ACHN (cell line): ENCODE measurements around the gene SHC3.
"Not testable (repeated sequence)": the region's sequence is repeated elsewhere in the genome, so short reads cannot be mapped to it uniquely, and the experiment has no call there.

Source experiments
- DNase-seq: peaks from one replicate; pipeline ENCODE4 v3.0.0-alpha.2; 2015
- in situ Hi-C: cut with HindIII; loops from 2 replicates; pipeline ENCODE4 v1.10.0; 2017; ENCODE audit warnings: low sequenced_read_pairs, low pct_ligation_motif_present, low pct_unique_long_range_greater_than_20kb

Gene SHC3, protein sequence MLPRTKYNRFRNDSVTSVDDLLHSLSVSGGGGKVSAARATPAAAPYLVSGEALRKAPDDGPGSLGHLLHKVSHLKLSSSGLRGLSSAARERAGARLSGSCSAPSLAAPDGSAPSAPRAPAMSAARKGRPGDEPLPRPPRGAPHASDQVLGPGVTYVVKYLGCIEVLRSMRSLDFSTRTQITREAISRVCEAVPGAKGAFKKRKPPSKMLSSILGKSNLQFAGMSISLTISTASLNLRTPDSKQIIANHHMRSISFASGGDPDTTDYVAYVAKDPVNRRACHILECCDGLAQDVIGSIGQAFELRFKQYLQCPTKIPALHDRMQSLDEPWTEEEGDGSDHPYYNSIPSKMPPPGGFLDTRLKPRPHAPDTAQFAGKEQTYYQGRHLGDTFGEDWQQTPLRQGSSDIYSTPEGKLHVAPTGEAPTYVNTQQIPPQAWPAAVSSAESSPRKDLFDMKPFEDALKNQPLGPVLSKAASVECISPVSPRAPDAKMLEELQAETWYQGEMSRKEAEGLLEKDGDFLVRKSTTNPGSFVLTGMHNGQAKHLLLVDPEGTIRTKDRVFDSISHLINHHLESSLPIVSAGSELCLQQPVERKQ

DNA sequence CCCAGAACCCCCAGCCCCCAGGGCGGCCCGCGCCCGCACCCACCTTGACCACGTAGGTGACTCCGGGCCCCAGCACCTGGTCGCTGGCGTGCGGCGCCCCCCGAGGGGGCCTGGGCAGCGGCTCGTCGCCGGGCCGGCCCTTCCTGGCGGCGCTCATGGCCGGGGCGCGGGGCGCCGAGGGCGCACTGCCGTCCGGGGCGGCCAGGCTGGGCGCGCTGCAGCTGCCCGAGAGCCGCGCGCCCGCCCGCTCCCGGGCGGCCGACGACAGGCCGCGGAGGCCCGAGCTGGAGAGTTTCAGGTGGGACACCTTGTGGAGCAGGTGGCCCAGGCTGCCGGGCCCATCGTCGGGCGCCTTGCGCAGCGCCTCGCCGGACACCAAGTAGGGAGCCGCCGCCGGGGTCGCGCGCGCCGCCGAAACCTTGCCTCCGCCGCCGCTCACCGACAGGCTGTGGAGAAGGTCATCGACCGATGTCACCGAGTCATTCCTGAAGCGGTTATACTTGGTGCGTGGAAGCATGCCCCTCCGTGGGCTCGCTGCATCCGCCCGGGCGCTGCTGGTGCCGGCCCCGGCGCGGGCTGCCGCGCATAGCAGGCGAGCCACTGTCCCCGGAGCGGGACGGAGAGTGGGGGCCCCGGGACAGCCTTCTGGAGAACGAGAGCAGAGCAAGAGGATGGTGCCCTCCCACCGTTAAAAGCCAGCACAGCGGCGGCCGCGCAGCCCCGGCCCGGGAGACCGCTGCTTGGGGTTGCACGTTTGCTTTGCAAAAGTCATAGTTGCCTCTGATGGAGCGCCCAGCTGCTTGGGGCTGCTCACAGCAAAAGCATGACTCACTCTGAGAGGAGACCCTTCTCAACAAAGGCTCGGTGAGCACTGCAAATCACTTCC is at the start of gene SHC3:
SHC3 (minus strand) TSS at position 875 of the 886 bp plus-strand sequence; CDS start at position 517, 358 bp downstream.
- in situ Hi-C loops = no loop called here
- peak; percentile 35 for DNase-seq

DNA sequence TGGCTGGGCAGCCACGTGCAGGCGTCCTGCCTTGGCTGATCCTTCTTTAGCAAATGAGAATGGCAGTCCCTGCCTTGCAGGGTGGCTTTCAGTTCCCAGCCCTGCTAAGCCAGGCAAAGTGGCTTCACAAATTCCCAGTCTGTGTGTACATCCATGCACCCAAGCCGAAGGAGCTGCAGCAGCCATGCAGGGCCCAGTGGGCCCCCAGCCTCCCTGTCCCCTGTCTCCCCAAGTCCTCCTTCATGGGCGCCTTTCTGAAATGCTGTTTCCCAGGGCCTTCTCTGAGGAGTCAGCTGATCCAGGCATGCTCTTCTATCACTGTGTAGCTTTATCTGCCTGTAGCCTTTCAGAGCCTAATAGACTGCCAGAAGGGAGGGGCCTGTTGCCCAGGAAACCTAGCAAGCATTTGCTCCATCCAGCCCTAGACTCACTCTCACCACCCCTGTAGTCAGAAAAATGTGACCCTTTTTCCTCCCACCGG is 47.4 kb upstream of the SHC3 start:
- in situ Hi-C loops = no loop called here
- DNase-seq = no peak

DNA sequence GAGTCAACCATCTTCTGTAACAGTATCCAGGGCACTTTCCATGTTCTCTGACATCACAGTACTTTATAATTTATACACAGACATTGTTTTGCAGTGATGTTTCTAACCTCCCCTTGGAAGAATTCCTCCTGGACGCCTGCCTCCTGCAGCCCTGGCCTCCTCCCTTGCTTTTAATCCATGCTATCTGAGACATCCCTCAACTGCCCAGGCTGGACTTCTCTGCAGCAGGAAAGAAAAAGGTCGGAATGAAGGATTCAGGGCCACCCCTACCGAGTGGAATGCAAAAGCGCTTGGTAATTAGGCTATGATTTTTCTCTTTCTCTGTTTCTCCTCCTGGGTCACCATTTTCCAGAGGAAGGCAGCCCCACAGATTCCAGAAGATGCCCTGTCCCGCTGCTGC is 47.0 kb upstream of the SHC3 start:
- in situ Hi-C loops = no loop called here
- DNase-seq = no peak

DNA sequence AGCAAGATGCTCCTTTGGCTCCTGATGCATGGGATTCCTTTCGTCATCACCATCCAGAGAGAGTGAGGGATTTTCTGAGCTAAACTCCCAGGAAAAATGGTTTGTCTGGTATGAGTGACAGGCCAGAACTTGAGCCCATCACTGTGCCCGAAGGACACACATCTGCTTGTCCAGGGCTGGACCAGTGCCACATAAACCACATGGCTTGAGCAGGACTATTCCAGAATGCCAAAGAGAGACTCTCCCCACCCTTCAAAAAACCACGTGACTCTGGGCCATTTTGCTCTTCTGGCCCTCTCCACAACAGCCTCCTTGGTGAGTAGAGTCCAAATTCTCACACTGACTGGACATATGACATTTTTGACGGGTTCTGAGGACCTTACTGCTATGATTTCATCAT is 46.4 kb upstream of the SHC3 start:
- DNase-seq = no peak
- in situ Hi-C loops = no loop called here

DNA sequence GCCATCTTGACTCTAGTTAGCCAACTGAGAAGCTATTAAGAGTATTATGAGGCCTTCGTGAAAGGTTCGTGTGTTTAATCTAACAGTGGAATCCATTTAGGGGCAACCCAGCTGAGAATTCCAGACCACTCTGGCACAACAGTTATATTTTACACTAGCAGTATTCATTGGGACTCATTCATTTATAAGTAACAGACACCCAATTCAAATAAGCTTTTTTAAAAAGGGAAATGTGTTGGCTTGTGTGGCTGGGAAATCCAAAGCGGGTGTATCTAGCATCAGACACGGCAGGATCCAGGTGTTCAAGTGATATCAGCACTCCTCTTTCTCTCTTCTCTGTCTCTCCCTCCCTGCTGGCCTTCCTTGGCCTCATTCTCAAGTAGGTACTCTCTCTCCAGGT is 46.0 kb upstream of the SHC3 start:
- no peak for DNase-seq
- in situ Hi-C loops = no loop called here

DNA sequence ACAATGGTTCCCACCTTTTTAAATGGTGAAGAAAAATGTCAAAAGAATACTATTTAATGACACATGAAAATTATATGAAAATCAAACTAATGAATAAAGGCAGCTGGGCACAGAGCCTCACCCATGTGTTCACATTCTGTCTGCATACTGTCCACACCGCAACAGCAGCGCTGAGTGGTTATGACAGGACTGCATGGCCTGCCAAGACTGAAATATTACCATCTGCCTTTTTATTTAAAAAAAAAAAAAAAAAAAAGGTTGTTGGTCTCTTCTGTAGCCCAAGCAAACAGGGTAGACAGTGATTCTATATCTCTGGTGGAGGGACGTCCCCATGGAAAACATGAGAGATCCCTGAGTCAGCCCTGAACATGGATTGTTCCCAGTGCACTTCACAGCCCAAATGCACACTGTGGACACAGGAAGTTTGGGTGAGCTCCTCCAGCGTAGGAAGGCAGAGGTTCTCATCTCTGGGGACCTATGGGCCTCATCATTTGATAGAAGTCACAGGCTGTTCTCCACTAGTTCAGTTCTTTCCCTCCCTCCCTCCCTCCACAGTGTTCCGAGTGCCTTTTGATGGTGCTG is 44.9 kb upstream of the SHC3 start:
- in situ Hi-C loops = no loop called here
- DNase-seq = no peak

DNA sequence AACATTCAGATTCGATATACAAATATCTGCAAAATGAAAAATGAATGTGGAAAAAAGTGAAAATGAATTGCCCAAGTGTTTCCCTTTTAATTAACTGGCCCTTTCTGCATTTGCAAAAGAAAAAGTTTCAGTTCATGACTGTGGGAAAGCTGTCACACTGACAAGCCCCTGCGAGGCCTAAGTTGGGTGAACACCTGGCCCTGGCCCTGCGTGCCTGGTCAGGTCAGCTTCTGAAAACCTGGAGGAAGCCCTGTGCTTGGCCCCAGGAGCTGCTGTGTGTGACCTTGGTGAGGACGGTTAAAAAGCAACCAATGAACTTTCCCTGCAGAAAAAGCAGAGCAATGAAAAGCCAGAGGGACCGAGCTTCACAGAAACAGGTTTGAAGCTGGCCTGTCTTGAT is 41.0 kb upstream of the SHC3 start:
- DNase-seq = no peak
- in situ Hi-C loops = no loop called here

DNA sequence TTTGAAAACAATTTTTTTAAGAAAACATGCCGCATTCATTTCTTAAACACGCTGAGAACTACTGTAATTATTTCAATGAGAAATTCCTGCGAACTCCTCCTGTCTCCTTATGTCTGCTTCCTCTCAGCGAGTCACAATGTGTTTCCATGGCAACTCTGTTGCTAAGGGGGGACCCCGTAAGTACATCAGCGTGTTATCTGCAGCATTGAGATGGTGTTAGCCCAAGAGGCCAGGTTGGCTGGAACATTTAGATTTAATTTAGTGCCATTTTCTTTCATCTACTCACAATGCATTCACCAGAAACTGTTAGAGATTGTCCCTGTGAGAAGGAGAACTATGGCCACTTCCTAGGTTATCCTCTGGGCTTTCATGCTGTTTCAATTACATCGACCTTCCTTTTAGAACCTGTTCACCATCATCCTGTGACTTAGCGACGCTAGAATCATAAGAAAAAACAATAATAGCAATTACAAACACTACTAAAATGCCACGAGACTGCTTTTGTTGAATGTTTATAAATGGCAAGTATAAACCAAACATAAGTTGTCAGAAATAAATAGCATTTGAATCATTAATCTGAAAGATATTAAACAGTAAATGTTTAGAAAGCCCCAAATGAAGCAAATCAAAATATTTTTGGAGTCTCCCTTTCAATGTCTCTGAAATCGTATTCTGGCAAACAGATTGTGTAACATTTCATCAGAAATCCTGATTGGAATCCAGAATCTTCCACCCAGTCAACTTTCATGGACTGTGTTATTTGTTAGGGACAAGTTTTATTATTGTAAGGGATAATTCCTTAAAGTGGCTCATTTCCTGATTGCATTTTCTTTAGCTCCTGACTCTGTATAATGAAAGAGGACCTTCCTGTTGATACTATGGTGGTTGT is 39.7 kb upstream of the SHC3 start:
- DNase-seq = no peak
- in situ Hi-C loops = no loop called here

DNA sequence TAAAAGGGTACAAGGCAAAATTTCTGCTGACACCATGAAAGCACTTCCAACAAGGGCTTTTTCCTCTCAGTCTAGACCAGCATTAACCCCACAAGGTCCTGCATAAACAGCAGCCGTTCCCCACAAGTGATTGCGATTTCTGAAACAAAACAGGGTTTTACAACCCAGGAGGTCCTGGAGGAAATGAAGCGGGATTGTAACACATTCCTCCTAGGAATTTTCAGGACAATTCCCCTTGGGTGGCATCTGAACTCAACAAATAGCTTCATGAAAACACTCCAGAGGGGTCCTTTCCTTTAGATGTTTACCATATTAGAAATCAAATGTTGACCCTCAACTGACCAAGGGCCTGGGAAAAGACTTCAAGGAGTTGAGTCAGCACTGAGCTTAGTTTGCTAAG is 36.7 kb upstream of the SHC3 start:
- in situ Hi-C loops = no loop called here
- no peak for DNase-seq

DNA sequence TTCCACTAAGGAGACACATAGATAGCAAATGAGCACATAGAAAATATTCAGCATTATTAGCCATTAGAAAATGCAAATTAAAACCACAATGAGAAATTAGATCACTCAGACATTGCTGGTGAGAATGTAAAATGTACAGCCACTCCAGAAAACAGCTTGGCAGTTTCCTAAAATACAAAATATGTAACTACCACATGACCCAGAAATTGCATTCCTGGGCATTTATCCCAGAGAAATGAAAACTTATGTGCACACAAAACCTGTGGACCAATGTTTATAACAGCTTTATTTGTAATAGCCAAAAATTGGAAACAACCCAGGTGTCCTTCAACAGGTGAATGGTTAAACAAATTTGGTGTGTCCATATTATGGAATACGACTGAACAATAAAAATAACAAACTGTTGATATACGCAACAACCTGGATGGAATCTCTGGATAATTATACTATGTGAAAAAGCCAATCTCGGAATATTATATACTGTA is 34.8 kb upstream of the SHC3 start:
- in situ Hi-C loops = no loop called here
- DNase-seq = no peak

DNA sequence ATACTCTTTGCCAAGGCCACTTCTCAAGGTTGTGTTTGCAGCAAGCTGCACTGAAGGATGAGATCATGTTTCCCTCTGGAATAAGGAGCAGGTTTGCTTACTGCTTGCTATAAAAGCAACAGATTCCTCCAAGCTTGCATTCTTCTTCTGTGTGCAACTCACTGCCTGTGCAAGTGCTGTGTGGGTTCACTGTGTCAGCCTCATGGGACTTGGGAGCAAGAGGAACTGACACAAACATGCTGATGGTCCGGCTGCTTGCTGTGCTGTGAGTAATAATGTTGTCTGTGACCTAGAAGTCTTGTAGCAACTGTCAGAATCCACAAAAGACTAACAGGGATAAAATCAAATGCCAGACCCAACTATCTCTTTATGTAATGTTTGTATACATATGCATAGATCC is 33.6 kb upstream of the SHC3 start:
- in situ Hi-C loops = no loop called here
- no peak for DNase-seq

DNA sequence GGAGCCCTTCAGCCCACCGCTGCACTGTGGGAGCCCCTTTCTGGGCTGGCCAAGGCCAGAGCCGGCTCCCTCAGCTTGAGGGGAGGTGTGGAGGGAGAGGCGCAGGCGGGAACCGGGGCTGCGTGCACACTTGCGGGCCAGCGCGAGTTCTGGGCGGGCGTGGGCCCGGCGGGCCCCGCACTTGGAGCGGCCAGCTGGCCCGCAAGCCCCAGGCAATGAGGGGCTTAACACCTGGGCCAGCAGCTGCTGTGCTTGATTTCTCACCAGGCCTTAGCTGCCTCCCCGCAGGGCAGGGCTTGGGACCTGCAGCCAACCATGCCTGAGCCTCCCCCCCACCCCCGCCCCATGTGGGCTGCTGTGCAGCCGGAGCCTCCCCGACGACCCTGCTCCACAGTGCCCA is 30.7 kb upstream of the SHC3 start:
- in situ Hi-C loops, DNase-seq: not testable (repeated sequence)

DNA sequence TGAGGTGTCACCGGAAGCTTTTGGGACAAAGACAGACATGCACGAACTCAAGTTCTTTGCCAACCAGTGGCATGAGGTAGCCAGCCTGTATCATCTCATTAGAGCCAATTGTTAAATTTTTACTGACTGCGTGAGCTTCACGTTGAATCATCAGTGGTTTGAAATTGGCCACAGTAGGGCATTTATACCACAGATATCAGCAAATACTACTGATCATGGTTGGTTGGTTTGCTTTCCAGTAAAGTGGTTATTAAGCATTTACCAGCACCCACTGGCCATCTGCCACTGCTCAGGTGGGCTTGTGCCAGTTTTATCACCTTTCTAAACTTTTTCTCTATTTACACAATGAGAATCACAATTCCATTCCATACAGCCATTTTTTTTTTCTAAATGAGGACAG is 28.4 kb upstream of the SHC3 start:
- no peak for DNase-seq
- in situ Hi-C loops = no loop called here

DNA sequence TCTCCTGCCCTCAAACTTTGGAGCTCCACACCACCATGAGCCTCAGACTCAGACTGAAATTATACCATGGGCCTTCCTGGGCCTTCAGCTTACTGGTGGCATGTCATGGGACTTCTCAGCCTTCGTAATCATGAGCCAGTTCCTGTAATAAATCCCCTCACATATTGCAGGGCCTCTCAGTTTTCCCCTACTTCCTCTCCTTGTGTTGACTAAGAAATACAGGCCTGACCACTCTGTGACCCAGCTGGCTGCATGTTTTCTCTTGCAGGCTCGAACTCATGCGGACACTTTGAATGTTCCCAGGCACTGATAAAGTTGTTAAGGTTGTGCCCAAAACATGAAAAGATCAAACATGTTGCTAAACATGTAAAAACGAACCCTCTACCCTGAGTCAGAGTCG is 26.2 kb upstream of the SHC3 start:
- in situ Hi-C loops = no loop called here
- DNase-seq = no peak

DNA sequence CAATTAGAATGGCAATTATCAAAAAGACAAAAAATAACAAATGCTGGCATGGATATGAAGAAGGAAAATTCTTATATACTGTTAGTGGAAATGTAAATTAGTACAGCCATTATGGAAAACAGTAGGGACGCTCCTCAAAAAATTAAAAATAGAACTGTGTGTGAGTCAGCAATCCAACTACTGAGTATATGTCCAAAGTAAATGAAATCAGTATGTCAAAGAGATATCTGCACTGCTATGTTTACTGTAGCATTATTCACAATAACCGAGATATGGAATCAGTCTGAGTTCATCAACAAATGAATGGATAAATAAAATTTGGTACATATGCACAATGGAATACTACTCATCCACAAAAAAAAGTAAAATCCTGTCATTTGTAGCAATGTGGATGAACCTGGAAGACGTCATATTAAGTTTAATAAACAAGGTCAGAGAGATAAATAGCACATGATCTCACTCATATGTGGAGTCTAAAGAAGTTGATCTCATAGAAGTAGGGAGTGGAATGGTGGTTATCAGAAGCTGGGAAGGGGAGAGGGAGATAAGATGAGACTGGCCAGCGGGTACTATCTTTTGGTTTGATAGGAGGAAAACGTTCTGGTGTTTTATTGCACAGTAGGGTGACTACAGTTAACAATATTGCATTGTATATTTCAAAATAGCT is 16.6 kb upstream of the SHC3 start:
- DNase-seq = no peak
- in situ Hi-C loops = no loop called here

DNA sequence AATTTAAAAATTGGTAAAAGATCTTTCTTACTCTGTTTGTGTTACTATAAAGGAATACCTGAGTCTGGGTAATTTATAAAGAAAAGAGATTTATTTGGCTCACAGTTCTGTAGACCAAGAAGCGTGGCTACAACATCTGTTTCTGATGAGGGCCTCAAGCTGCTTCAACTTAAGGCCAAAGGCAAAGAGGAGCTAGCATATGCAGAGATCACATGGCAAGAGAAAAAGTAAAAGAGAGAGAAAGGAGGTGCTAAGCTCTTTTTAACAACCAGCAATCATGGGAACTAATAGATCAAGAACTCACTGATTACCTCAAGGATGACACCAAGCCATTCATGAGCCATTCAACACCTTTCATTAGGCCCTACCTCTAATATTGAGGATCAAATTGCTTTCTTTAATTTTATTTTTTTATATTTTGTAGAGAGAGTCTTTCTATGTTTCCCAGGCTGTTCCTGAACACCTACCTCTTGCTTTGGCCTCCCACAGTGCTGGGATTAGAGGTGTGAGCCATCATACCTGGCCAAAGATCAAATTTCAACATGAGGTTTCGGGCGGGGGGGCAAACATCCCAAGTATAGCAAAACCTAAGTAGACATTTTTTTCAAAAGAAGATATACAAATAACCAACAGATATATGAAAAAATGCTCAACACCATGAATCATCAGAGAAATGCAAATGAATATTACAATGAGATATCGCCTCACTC is 16.0 kb upstream of the SHC3 start:
- DNase-seq = no peak
- in situ Hi-C loops = no loop called here

DNA sequence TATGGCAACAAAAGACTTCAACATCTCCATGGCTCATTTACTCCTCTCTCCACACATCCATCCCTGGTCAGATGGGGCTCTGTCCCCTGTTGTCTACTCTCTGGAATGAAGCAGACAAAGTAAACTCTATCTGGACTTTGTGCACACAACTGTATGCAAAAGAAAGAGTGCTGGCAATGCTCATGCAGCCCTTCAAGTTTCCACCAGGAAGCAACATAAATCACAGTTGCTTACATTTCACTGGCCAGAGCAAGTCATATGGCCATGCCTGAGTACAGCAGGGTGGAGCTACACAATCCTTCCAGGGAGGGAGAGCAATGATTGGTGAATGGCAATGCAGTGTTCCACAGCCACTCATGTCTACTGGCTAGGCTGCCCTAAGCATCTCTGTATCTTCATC is 12.4 kb upstream of the SHC3 start:
- in situ Hi-C loops = no loop called here
- DNase-seq = no peak
